ENCODE measurements around the gene NEK4.
"Not testable (repeated sequence)": the region's sequence is repeated elsewhere in the genome, so short reads cannot be mapped to it uniquely, and the experiment has no call there.

Gene NEK4

GRCh38 chr3:52696830-52697631 is 73.7 kb downstream of the NEK4 start:
- no peak for DNase-seq (ENCODE audit: low spot score)

DNA sequence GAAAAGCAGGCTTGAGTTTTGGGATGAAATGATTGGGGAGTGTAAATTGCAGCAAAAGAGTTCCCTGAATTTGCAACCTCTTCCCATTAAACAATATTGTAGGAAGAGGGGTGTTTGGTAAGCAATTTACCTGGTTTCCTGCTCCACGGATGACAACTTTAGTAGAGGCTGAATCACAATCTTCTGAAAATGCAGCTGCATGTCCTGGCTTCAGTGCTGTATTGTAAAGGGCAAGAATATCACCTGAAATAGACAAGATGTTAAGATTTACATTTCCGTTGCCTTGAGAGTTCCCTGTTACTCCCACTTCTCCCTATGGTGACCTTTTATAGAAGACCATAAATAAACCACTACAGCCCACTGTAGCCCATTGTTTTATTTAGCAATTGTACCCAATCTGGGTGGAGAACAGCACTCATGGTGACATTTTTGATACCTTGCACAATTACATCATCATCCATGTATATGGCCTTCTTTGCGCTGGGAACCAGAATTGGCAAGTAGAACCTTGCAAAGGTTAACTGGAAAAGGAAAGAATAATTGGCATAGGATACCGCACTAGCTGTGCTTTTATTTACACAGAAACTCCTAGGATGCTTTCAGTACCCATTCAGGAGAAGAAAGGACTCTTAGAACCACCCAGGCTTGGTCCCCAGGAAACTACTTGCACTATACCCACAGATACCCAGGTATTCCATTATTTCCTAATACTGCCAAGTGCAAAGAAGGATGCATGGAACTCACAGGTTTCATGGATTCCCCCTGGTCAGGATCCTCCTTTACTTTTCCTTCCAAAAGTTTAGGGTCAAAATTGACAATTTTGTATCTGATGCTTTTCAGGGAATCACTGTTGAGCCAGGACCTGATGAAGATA is 74.7 kb downstream of the NEK4 start:
- DNase-seq (ENCODE audit: low spot score), result no peak

GRCh38 chr3:52694528-52695189 is 76.1 kb downstream of the NEK4 start:
- no peak for DNase-seq (ENCODE audit: low spot score)

DNA sequence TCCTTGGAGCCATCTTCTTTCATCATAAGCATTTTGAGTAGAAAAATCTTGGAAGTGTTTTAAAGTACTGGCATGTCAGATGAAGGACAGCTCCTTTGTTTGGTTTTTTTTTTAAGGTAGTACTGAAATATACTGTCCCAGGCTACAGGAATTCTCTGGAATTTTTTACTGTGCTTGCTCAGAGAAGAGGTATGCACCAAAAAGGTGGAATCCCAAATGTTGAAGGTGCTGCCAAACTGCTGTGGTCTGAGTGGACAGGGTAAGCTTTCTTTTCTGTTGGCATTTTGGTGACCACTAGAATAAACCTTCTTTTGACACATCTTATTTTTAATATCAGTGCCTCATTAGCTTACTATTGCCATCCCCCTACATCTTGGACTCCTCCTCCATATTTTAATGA is 77.7 kb downstream of the NEK4 start:
- DNase-seq (ENCODE audit: low spot score), result no peak

GRCh38 chr3:52690560-52690959 is 80.2 kb downstream of the NEK4 start:
- DNase-seq (ENCODE audit: low spot score), result no peak

DNA sequence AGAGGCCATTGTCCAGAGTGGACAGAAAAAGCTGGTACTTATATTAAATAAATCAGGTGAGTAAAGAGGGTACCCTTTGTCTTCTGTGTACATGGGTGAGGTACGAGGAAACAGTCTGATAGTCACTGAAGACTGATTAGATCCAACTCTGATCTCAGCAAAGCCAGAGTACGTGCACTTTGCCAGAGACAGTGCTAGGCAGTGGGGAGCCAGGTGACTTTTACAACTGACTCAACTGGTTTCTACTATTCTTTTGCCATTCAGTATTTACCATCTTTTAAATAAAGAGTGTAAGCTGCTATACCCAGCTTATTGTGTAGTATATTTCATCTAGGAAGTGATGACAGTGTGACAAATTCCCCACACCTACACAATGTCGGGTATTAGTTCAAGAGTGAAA is 81.6 kb downstream of the NEK4 start:
- no peak for DNase-seq (ENCODE audit: low spot score)

GRCh38 chr3:52688266-52688665 is 82.5 kb downstream of the NEK4 start:
- DNase-seq (ENCODE audit: low spot score), result no peak

DNA sequence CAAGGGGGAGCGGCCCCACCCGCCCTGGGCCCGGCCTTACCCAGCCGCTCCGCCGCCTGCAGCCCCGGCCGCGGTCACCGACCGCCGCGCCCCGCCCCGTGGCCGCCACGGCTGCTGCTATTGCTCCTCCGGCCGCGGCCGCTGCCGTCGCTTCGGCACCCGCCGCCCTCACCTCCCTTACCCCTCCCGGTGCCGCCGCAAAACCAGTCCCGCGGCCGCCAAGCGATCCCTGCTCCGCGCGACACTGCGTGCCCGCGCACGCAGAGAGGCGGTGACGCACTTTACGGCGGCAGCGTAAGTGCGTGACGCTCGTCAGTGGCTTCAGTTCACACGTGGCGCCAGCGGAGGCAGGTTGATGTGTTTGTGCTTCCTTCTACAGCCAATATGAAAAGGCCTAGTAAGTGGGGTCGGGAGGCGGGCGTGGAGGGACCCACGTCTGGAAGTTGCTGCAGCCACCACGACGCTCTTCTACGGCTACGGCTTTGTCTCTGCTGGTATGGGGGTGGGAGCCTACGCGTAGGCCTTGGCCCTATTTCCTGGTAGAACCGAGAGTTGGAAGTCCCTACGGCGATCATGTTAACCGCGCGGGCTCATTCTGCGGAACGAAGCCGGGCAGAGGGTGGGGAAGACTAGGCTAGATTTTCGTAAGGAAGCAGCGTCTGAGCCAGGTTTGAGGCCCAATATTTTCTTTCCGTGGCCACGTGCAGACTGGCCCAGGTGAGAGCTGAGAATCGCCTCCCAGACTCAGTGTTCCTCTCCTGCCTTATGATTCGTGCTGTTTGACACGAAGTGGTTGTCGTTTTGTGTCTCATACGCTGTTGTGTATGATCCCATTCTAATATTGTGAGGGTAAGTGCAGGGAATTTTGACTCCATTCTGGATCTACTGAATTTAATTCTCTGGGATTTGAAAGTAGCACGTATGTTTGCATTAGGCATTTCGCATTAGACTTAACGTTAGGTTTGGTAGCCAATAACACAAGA is 84.7 kb downstream of the NEK4 start, which contains the start of the genes GNL3 and PBRM1:
GNL3 (plus strand) TSS at position 324 of the 983 bp plus-strand sequence; CDS start at position 385, 61 bp downstream.
PBRM1 (minus strand) TSS at position 205 of the 983 bp plus-strand sequence.
- DNase-seq (ENCODE audit: low spot score), result peak; percentile 95

DNA sequence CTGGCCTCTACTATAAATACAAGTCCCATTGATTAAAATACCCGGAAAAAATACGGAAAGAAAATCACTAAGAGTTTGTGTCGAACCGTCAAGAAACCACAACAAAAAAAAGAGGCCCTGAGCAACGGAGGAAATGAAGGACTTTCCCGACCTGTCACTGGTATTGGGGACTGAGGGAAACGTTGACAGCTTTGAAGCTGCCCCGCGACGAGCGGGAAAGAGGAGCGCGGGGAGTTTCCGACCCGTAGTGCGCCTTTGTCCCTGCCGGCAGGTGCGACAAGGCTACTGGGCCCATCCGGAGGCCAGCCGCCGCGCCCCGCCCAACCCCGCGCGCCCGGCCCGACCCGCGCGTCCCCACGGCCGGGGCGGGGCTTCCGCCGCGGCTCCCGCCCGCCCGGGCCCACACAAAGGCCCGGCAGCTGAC is 85.4 kb downstream of the NEK4 start:
- DNase-seq (ENCODE audit: low spot score), result peak; percentile 79

GRCh38 chr3:52684184-52684583 is 86.6 kb downstream of the NEK4 start:
- no peak for DNase-seq (ENCODE audit: low spot score)

DNA sequence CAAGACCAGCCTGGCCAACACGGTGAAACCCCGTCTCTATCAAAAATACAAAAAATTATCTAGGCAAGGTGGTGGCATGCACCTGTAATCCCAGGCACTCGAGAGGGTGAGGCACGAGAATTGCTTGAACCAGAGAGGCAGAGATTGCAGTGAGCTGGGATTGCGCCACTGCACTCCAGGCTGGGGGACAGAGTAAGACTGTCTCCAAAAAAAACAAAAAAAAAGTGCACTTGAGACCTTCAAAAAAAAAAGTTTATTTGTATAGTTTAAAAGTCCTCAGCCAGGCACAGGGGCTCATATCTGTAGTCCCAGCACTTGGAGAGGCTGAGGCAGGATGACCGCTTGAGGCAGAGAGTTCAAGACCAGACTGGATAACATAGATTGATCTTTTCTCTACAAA is 87.1 kb downstream of the NEK4 start:
- no peak for DNase-seq (ENCODE audit: low spot score)

DNA sequence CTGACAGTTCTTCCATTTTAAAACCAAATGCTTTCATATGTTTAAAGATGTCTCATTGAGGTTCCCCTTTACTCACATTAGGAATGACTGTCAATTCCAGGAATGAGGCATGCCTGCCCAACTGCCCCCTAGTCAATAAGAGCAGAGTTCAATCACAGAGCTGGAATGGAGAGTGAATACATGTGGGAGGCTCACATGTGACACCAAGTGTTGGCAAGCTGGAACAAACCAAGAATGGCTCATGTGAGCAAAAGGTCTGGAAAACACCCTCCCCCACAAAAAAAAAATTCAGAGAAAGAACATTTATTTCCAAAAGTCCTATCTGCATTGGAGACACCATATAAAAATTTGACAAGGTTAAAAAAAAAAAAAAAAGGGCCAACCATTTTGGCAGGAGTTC is 88.7 kb downstream of the NEK4 start:
- DNase-seq (ENCODE audit: low spot score), result peak; percentile 25

DNA sequence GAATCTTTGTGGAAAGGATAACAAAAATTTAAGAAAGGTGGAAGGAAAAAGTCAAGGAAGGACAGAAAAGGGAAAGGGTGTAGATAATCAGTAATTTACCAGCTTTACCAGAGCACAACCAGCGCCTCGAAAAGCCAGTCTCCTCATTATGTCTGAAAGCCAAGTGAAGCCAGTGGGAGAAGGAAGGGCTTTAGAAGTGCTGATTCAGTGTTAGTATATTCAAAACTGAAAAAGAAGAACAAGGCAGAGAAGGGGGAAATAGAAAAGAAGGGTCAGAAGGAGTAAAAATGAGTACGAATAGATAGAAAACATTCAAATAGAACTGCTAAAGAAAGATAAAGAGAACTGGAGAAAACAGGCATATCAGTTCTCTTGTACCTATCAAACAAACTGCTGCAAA is 89.1 kb downstream of the NEK4 start:
- no peak for DNase-seq (ENCODE audit: low spot score)

- DNase-seq (ENCODE audit: low spot score), result no peak
These were observed 90.9 kb downstream of the NEK4 start for GRCh38 chr3:52679811-52680210.

DNA sequence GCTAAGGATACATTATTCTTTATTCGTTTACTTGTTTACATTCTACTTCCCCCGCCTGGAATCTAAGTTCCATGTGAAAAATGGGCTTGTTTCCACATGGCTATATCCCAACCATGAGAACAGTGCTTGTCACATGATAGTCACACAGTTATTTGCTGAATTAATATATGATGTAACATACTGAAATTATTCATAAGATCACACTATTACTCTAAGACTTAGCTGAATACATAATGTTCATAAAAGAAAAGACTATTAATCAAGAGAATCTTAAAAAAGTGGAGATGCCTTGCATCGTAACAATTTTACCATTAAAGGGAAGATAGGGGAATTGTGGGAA is 91.6 kb downstream of the NEK4 start:
- DNase-seq (ENCODE audit: low spot score), result no peak

- DNase-seq (ENCODE audit: low spot score), result no peak
These were observed 92.2 kb downstream of the NEK4 start for GRCh38 chr3:52678265-52679198.

- not testable (repeated sequence) for DNase-seq (ENCODE audit: low spot score)
These were observed 94.5 kb downstream of the NEK4 start for GRCh38 chr3:52676201-52676600.

DNA sequence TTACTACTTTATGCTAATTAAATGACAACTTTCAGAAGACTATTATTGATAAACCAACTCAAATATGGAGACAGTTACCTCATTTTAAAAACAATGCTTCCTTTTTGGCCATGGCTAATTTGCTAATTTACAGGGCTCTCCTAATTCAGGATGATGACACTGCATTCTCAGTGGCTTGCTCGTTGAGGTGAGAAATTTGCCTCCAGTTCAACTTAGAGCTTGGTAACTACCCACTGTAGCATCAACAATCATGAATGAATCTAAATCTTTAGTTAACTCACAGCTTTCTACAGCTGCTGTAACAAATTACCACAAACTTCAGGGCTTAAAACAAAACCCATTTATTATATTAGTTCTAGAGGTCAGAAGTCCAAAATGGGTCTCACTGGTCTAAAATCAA is 99.1 kb downstream of the NEK4 start:
- DNase-seq (ENCODE audit: low spot score), result no peak

DNA sequence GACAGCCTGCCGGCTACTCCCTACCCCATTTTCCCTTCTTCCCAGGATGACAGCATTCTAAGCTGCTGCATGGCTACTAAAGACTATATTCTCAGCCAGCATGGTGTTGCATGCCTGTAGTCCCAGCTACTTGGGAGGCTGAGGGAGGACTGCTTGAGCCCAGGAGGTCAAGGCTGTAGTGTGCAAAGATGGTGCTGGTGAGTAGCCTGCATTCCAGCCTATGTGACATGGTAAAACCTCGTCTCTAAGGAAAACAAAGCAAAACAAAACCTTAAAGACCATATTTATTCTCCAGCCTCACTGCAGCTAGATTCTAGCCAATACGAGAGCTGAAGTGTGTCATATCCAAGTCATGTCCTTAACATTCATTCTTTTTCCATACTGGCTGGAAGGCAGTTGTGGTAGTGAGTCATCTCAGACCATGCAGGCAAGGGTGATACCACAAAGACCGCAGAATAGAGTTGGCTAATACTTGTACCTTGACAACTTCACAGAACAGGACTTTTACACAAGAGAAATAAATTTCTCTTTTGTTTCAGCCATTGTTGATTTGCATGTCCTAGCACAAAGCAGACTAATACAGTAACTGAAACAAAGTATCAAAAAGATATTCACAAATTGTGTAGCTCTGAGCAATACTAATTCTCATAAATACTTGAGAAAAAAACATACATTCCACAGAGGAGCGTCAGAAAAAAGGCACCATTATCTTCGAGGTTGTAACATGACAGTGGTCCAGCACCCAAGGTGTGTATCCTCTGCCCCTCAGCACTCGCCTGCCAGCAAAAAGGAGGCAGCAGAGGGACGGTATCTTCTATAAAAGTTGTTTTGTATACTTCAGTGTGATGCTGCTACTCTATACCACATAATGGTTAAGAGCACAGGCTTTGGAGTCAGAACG is 99.9 kb downstream of the NEK4 start:
- DNase-seq (ENCODE audit: low spot score), result no peak
